CD4-positive, alpha-beta T cell treated with Interleukin-2 at 100 ng/mL for 4 hours (primary cell): ENCODE measurements around the gene PDE8B.

ENCODE experiments used
- DNase-seq: peaks from one replicate; pipeline ENCODE4 v3.0.0-alpha.2; 2020; ENCODE audit warnings: low spot score

Gene PDE8B

GRCh38 chr5:77294185-77294584 lies 83.7 kb downstream of the PDE8B start:
- no peak for DNase-seq

GRCh38 chr5:77295863-77296378 lies 85.4 kb downstream of the PDE8B start:
- DNase-seq: no peak

- no peak for DNase-seq
These were observed 87.7 kb downstream of the PDE8B start for GRCh38 chr5:77298146-77298545.

- no peak for DNase-seq
These were observed 90.0 kb downstream of the PDE8B start for GRCh38 chr5:77300451-77300850.

- no peak for DNase-seq
These were observed 91.0 kb downstream of the PDE8B start for GRCh38 chr5:77301447-77301883.

- no peak for DNase-seq
These were observed 91.8 kb downstream of the PDE8B start for GRCh38 chr5:77302247-77302646.

GRCh38 chr5:77302653-77303052 lies 92.2 kb downstream of the PDE8B start:
- no peak for DNase-seq

- DNase-seq: no peak
These were observed 93.9 kb downstream of the PDE8B start for GRCh38 chr5:77304388-77304787.

- no peak for DNase-seq
These were observed 94.9 kb downstream of the PDE8B start for GRCh38 chr5:77305222-77305846.

- no peak for DNase-seq
These were observed 95.5 kb downstream of the PDE8B start for GRCh38 chr5:77305956-77306355.

- no peak for DNase-seq
These were observed 96.1 kb downstream of the PDE8B start for GRCh38 chr5:77306531-77306930.

- DNase-seq: no peak
These were observed 97.9 kb downstream of the PDE8B start for GRCh38 chr5:77308154-77308960.

GRCh38 chr5:77309140-77309539 lies 98.7 kb downstream of the PDE8B start:
- DNase-seq: no peak

GRCh38 chr5:77310494-77311213 lies 100.2 kb downstream of the PDE8B start:
- no peak for DNase-seq

- DNase-seq: no peak
These were observed 100.7 kb downstream of the PDE8B start for GRCh38 chr5:77311214-77311571.

- no peak for DNase-seq
These were observed 101.9 kb downstream of the PDE8B start for GRCh38 chr5:77312413-77312812.

- no peak for DNase-seq
These were observed 106.6 kb downstream of the PDE8B start for GRCh38 chr5:77316871-77317661.

GRCh38 chr5:77318060-77318459 lies 107.6 kb downstream of the PDE8B start:
- DNase-seq: no peak

GRCh38 chr5:77319117-77319804 lies 108.8 kb downstream of the PDE8B start:
- DNase-seq: no peak

- no peak for DNase-seq
These were observed 111.4 kb downstream of the PDE8B start for GRCh38 chr5:77321793-77322394.

- DNase-seq: no peak
These were observed 111.9 kb downstream of the PDE8B start for GRCh38 chr5:77322406-77322805.
